ENCODE data around the gene CAMK1D. TPM values are rescaled to one million over a fixed set of nuclear protein-coding genes. Genes with fewer than 3 reads are reported as not detected.

CAMK1D gene
- total RNA-seq, 1 experiment from 2014 or later = 6.3 TPM

DNA sequence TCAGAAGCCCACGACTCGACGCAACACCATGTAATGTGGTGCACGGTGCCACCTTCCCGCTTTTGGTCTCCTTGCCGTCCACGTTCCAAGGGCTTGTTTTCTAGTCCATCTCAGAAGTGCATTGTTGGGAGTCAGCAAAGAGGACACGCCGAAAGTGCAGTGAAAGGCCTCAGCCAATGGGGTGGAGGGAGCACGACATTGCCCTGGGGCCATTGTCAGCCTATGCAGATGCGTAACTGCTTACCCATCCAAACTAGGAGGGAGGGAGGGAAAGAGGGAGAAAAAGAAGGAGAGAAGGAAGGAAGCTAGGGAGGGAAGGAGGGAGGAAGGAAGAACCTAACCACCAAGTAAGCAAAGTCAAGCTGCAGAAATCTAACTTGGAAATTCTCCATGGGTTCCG is 449.8 kb downstream of the CAMK1D start:
- Histone ChIP-seq H3K23me2 (ENCODE audit: insufficient read length, low read depth, low read length, poor library complexity, severe bottlenecking) (no peaks in the 10 kb centered on the region), H3T11ph (ENCODE audit: low read length) (no peak overlapping the region), H3K14ac (ENCODE audit: insufficient read depth, low read length) (no peak overlapping the region), H2BK15ac (ENCODE audit: low read depth, low read length) (no peak overlapping the region), H2BK5ac (ENCODE audit: insufficient read length, low read length) (no peak overlapping the region), H2BK120ac (ENCODE audit: low read depth, low read length, poor library complexity, severe bottlenecking) (no peak overlapping the region), H3K79me1 (ENCODE audit: insufficient read depth, low read depth, low read length, poor library complexity, severe bottlenecking) (no peaks in the 10 kb centered on the region), H2BK20ac (ENCODE audit: low read depth, low read length, poor library complexity, severe bottlenecking) (no peak overlapping the region), H3K27me3 (ENCODE audit: insufficient read depth, low read length) (no peaks in the 10 kb centered on the region), H3K4me1 (ENCODE audit: insufficient read depth, low read length) (peaks cover 5% of the 10 kb centered on the region; the same call in 1 of the 2 replicates), H2AK5ac (ENCODE audit: insufficient read length, low read length) (no peak overlapping the region), H3K4ac (ENCODE audit: low read depth, low read length) (no peak overlapping the region), H4K91ac (ENCODE audit: insufficient read length, low read depth, low read length) (no peak overlapping the region), H3K18ac (ENCODE audit: insufficient read length, low read depth, low read length) (no peak overlapping the region), H3K9ac (ENCODE audit: extremely low read depth, insufficient read length, low read length) (no peak overlapping the region), H4K20me1 (ENCODE audit: control insufficient read depth, insufficient read depth, insufficient read length) (no peaks in the 10 kb centered on the region), H3K79me2 (ENCODE audit: insufficient read depth, low read length) (no peaks in the 10 kb centered on the region), H3K56ac (ENCODE audit: insufficient read length, low read depth, low read length) (no peak overlapping the region), H4K8ac (replicated peaks; ENCODE audit: insufficient read length, low read depth, low read length) (no peak overlapping the region), H2AFZ (ENCODE audit: low read length) (no peak overlapping the region), H3K23ac (ENCODE audit: insufficient read length, low read depth, low read length) (no peak overlapping the region), H4K5ac (ENCODE audit: insufficient read length, low read depth, low read length) (no peak overlapping the region), H3K4me2 (ENCODE audit: insufficient read depth, insufficient read length, low read length) (no peak overlapping the region), H2BK12ac (ENCODE audit: insufficient read length, low read depth, low read length) (no peak overlapping the region), H3K27ac (ENCODE audit: insufficient read length, low read depth, low read length) (no peak overlapping the region), H3K9me3 (ENCODE audit: control insufficient read depth, low read depth, low read length) (no peaks in the 10 kb centered on the region)
- Mint-ChIP-seq H3K9me3 (no peaks in the 10 kb centered on the region), H3K27me3 (ENCODE audit: low read depth) (peaks cover 2% of the 10 kb centered on the region; the same call in 1 of the 2 replicates), H3K27ac (no peak overlapping the region), H3K4me3 (no peak overlapping the region), H3K36me3 (ENCODE audit: insufficient read depth in 1 of 3, low read depth in 3 of 3) (no peaks in the 10 kb centered on the region), H3K4me1 (peaks cover 31 to 33% of the 10 kb centered on the region in 2 experiments)
- TF ChIP-seq, protein P1, sequence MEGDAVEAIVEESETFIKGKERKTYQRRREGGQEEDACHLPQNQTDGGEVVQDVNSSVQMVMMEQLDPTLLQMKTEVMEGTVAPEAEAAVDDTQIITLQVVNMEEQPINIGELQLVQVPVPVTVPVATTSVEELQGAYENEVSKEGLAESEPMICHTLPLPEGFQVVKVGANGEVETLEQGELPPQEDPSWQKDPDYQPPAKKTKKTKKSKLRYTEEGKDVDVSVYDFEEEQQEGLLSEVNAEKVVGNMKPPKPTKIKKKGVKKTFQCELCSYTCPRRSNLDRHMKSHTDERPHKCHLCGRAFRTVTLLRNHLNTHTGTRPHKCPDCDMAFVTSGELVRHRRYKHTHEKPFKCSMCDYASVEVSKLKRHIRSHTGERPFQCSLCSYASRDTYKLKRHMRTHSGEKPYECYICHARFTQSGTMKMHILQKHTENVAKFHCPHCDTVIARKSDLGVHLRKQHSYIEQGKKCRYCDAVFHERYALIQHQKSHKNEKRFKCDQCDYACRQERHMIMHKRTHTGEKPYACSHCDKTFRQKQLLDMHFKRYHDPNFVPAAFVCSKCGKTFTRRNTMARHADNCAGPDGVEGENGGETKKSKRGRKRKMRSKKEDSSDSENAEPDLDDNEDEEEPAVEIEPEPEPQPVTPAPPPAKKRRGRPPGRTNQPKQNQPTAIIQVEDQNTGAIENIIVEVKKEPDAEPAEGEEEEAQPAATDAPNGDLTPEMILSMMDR (conservative IDR thresholded peaks at IDR 0.05) = no peak
- DNase-seq = no peak
- no CpG with 5 or more reads among the region's 12 CpGs for WGBS (ENCODE audit: extremely low coverage, insufficient read length, low lambda C conversion rate)

Data from H9 (cell line).